Measurements from ENCODE around the gene SPNS3.

SPNS3 gene

GRCh38 chr17:4433515-4434031 is at the start of gene SPNS3:
Gene SPNS3 (plus strand): TSS chr17:4433940. CDS start chr17:4433968, 28 bp downstream.
- H3K4me3 ChIP-seq (ENCODE audit: low read depth, low read length), result no peak within 1 kb of the TSS
- no peak for TF ChIP-seq CTCF (IDR thresholded peaks at IDR 0.05; ENCODE audit: low read depth, low read length)
- in situ Hi-C loops (cut with HindIII; ENCODE audit: low sequenced_read_pairs), result no loop called here
- DNase-seq (ENCODE audit: low read depth, low spot score), result no peak

GRCh38 chr17:4386406-4386805 is 47.3 kb upstream of the SPNS3 start:
- no peak for DNase-seq (ENCODE audit: low read depth, low spot score)
- in situ Hi-C loops (cut with HindIII; ENCODE audit: low sequenced_read_pairs), result no loop called here
- TF ChIP-seq CTCF (IDR thresholded peaks at IDR 0.05; ENCODE audit: low read depth, low read length), result no peak
- H3K4me3 ChIP-seq (ENCODE audit: low read depth, low read length), result no peak overlapping the region

GRCh38 chr17:4387137-4387536 is 46.6 kb upstream of the SPNS3 start:
- DNase-seq (ENCODE audit: low read depth, low spot score), result no peak
- no peak overlapping the region for H3K4me3 ChIP-seq (ENCODE audit: low read depth, low read length)
- no peak for TF ChIP-seq CTCF (IDR thresholded peaks at IDR 0.05; ENCODE audit: low read depth, low read length)
- in situ Hi-C loops (cut with HindIII; ENCODE audit: low sequenced_read_pairs), result no loop called here

- H3K4me3 ChIP-seq (ENCODE audit: low read depth, low read length), result no peak overlapping the region
Observed at GRCh38 chr17:4389079-4389478, 44.7 kb upstream of the SPNS3 start.

GRCh38 chr17:4393806-4394205 is 39.9 kb upstream of the SPNS3 start:
- no peak for DNase-seq (ENCODE audit: low read depth, low spot score)
- in situ Hi-C loops (cut with HindIII; ENCODE audit: low sequenced_read_pairs), result no loop called here
- no peak overlapping the region for H3K4me3 ChIP-seq (ENCODE audit: low read depth, low read length)
- no peak for TF ChIP-seq CTCF (IDR thresholded peaks at IDR 0.05; ENCODE audit: low read depth, low read length)

More at GRCh38 chr17:4389079-4389478, 44.7 kb upstream of the SPNS3 start:
- no peak for DNase-seq (ENCODE audit: low read depth, low spot score)
- TF ChIP-seq CTCF (IDR thresholded peaks at IDR 0.05; ENCODE audit: low read depth, low read length), result no peak
- in situ Hi-C loops (cut with HindIII; ENCODE audit: low sequenced_read_pairs), result no loop called here

- no peak overlapping the region for H3K4me3 ChIP-seq (ENCODE audit: low read depth, low read length)
- in situ Hi-C loops (cut with HindIII; ENCODE audit: low sequenced_read_pairs), result no loop called here
Observed at GRCh38 chr17:4394208-4395110, 39.3 kb upstream of the SPNS3 start.

More at GRCh38 chr17:4394208-4395110, 39.3 kb upstream of the SPNS3 start:
- DNase-seq (ENCODE audit: low read depth, low spot score), result no peak
- no peak for TF ChIP-seq CTCF (IDR thresholded peaks at IDR 0.05; ENCODE audit: low read depth, low read length)
